Gastroesophageal sphincter (tissue), 3 donors: ENCODE results near the gene SCAMP3.
"Not testable (repeated sequence)": the region's sequence is repeated elsewhere in the genome, so short reads cannot be mapped to it uniquely, and the experiment has no call there.

ENCODE experiments used
- CTCF ChIP-seq, 4 experiments: fragments of 200-600 bp in 2 of 4; fragments of 450-650 bp in 2 of 4; sonication (generic) in 1 of 4; IDR thresholded peaks; one replicate each; pipeline ENCODE4 v1.5.1; 2017 to 2019; ENCODE audit warnings: antibody characterized with exemption in 4 of 4, mild to moderate bottlenecking in 2 of 4, moderate library complexity in 2 of 4
- POLR2A ChIP-seq, 2 donors: fragments of 450-650 bp; IDR thresholded peaks; one replicate each; pipeline ENCODE4 v1.6.1; 2017; ENCODE audit warnings: antibody characterized with exemption in 2 of 2, mild to moderate bottlenecking in 2 of 2, moderate library complexity in 1 of 2
- POLR2AphosphoS5 ChIP-seq: sonication (generic); formaldehyde crosslinking; IDR thresholded peaks from one replicate; pipeline ENCODE4 v1.6.1; 2017; ENCODE audit warnings: antibody characterized with exemption

DNA sequence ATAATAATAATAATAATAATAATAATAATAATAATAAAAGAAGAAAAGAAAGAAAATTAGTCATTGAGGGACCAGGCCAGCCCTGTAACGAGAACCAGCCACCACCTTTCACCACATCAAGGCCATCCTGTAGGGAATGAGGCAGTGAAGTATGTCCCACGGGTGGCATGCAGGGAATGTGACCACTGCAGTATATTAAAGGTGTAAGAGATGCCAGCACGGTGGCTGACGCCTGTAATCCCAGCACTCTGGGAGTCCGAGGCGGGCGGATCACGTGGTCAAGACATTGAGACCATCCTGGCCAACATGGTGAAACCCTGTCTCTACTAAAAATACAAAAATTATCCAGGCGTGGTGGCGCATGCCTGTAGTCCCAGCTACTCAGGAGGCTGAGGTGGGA, 28.8 kb upstream of the SCAMP3 start:
- not testable (repeated sequence) for TF ChIP-seq CTCF (IDR thresholded peaks at IDR 0.05); POLR2A (IDR thresholded peaks at IDR 0.05); POLR2AphosphoS5
